Erythroblast (primary cell): ENCODE measurements around the gene GADD45A.

Experiments
- GATA1 ChIP-seq: IDR thresholded peaks from 2 replicates; pipeline ENCODE4 v1.6.1; 2011; ENCODE audit warnings: low read depth, mild to moderate bottlenecking, control low read depth, low read length, moderate library complexity
- POLR2A ChIP-seq: IDR thresholded peaks from 2 replicates; pipeline ENCODE4 v1.6.1; 2011; ENCODE audit warnings: mild to moderate bottlenecking, low read length

GRCh38 chr1:67684526-67685066, 405 bp upstream of the GADD45A start:
- no peak for TF ChIP-seq POLR2A
- no peak for TF ChIP-seq GATA1
